Activated CD8-positive, alpha-beta memory T cell treated with anti-CD3 and anti-CD28 coated beads, Interleukin-2, amount 50 U/mL, for 4 hours (primary cell): ENCODE results near the gene NUP88.
"Not testable (repeated sequence)": the region's sequence is repeated elsewhere in the genome, so short reads cannot be mapped to it uniquely, and the experiment has no call there.

Source experiments
- DNase-seq: peaks from one replicate; pipeline ENCODE4 v3.0.0-alpha.2; 2020

NUP88 gene

DNA sequence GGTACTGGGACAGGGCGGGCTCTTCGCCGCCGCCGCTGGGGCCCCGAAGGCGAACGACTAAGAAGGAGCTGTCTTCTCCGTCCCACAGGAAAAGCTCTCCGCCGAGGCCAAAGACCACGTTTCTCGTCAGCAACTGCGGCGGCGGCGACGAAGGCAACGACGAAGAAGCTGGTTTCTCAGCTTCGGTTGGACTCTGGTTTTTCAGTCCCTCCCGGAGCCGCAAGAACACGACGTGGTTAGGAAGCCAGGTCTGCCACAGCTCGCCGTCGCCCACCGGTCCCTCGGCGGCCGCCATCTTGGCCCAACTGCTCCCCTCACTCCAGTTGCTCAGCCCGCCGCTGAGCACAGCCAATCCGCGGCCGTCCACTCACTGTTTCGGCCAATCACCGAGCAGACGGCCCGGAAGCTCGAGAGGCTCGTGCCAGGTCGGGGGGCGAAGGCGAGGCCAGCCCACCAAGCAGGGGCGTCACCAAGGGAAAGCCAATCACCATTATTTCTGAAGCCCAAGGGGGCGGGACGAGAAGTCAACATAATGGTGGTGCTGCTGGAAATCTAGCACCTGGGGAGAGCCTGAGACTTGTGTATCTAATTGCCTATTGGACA, at the start of gene NUP88:
Gene NUP88 (minus strand): TSS at position 307 of the 603 bp plus-strand sequence. CDS start 12 bp downstream, at position 295.
- peak; percentile 94 for DNase-seq

- DNase-seq = peak; percentile 39
Measured at GRCh38 chr17:5468075-5468473, 48.6 kb upstream of the NUP88 start.

DNA sequence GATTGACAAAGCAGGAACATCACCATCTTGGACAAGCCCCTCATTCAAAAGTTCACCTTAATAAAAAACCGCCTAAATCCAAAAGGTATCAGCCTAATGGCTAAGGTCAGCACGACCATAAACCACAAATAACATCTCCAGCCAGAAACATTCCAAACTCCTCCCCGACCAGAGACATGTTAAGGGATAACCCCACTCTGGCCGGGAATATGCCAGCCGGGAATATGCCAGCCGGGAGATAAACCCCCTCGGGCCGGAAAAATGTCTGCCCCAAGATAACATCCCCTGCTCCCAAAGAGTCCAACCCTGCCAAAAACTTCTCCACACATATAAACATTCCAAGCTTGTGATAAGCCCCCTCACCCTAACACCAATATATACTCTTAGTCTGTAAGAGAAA, 48.0 kb upstream of the NUP88 start:
- no peak for DNase-seq

DNA sequence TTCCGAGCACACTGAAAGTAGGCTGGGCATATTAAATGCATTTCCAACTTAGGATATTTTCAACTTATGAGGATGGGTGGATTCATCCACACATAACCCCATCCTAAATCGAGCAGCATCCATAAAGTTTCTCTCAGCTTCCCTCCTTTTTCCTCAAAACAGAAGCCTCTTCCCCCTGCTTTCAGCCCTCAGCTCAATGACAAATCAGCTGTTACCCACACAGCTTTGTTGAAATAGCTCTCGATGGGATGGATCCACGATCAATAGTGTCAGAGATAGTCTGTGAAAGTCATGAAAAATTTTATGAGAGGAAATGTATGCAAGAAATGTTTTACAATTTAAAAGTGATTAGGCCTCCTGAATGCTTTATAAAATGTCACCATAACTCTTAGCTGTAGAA, 46.8 kb upstream of the NUP88 start:
- no peak for DNase-seq

DNA sequence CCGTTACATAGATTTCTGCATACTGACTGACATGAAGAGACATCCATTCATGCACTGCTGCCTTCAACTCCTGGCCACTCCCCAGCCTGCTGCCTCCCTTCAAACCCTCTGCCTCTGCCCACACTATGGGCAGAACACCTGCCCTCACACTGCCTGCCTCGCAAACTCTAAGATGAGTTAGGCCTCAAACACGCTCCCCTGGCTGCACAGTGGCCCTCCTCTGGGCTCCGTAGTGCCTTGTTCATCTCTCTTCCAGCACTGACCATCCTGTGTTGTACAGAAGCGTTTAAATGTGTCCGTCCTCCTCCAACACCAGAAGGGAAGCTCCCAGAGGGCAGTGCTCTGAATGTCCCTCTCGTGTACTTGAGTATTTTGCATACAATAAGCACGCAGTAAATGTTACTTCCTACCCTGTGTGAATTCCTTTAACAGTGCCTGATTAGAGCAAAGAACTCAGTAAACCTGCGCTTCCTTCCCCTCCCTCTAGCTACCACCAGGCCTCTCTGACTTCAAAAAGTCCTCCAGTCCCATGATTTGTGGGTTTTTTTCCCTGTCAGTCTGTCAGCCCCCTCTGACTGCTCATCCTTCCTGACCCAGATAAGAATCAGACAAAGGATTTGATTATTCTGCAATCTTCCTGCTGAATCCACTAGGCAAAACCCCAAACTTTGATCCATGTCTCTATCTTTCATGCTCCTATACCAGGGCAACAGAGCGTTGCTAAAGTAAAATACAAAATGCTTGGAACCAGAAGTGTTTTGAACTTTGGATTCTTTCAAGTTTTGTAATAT, 45.5 kb upstream of the NUP88 start:
- no peak for DNase-seq

DNA sequence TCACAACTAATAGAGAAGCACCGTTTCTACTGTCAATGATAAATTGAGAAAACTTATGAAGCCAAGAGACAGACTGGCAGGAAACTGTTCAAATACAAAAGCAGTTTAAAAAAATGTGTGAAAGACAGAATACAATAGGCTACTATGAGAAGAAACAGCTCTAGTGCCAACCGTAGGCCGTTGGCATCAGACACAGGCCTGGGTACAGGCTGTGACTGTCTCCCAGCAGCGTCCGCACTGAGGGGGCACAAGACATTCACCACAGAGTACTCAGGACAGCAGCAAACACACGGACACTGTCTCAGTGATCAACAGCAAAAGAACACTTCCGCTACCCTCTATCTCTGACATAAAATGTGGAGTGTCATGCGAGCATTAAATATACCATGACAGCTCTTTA, 27.3 kb upstream of the NUP88 start:
- DNase-seq = no peak

- no peak for DNase-seq
Measured at GRCh38 chr17:5444209-5444608, 24.7 kb upstream of the NUP88 start.

- DNase-seq = no peak
Measured at GRCh38 chr17:5443728-5444127, 24.3 kb upstream of the NUP88 start.

- DNase-seq = no peak
Measured at GRCh38 chr17:5439446-5439764, 19.9 kb upstream of the NUP88 start.

GRCh38 chr17:5438716-5439445, 19.4 kb upstream of the NUP88 start, which contains the start of gene C1QBP:
TSS of gene C1QBP (minus strand) at chr17:5439155. CDS start at chr17:5439073, 82 bp downstream.
- peak; percentile 93 for DNase-seq

DNA sequence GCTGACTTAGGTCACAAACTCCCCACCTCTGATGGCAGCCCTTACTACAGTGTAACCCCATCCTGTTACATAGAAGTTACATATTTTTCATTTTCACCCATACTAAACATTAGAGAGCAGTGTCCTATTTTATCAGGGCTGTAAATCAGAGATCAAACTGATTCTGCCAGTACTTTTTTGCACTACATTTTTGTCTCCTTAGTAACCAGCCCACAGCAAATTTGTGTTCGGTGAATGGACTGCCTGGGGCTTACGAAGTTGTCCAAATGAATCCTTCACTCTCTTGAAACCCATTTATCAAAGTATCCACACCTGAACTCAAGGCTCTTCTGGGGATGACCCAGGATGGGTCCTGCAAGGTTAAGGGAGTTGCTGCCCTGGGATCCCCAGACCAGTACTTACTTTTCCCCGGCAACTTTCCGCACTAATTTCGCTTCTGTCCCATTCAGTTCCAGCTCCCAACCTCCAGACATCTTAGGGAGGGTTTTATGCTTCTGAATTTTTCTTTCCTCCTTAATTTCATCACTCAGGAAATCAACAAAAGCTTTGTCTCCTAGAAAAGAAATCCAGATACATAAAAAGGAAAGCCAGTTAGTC, 18.4 kb upstream of the NUP88 start:
- DNase-seq = no peak

DNA sequence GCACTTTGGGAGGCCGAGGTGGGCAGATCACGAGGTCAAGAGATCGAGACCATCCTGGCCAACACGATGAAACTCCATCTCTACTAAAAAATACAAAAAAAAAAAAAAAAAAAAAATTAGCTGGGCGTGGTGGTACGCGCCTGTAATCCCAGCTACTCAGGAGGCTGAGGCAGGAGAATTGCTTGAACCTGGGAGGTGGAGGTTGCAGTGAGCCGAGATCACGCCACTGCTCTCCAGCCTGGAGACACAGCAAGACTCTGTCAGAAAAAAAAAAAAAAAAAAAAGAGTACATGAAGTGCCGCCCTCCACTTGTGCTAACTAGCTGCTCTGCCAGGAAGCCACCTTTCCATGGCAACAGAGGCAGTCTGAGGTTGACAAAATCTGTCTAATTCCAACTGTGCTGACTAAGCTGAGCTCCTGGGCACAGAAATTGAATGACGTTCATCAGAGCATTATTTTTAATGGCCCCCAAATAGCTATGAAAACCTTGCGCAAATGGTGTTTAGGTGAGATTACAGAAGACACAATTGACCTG, 16.4 kb upstream of the NUP88 start:
- not testable (repeated sequence) for DNase-seq

GRCh38 chr17:5434984-5435383, 15.5 kb upstream of the NUP88 start:
- no peak for DNase-seq

- no peak for DNase-seq
Measured at GRCh38 chr17:5431949-5432556, 12.6 kb upstream of the NUP88 start.

GRCh38 chr17:5431234-5431633, 11.8 kb upstream of the NUP88 start:
- not testable (repeated sequence) for DNase-seq

- no peak for DNase-seq
Measured at GRCh38 chr17:5430413-5430999, 11.0 kb upstream of the NUP88 start.

DNA sequence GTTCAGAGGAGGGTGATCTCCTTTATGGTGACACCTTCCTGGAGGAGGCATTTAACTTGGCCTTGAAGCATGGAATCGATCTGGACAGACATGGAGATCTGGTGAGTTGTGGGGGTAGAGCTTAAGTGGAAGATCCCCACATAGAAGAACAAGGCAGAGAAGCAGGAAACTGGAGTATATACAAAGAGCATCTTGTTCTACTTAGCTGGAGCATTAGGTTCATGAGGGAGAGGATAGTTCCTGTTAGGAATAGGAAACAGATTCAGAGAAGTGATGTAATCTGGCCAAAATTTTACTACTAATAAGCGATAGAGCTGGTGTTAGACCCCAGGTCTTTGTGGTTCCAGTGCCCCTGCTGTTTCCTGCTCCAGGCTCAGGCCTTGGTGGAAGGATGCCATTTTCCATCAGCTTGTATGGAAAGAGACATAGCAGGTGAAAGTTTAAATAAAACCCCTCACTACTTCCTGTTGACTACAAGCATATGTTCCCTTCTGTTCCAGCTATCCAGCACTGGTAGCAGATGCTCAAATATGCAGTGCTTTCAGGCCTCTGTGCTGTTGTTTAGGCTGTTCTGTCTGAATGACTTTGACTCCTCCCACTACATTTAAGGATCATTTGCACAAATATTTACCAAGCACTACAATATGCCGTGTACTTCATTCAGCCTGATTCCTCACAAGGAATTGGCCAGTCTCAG, 9.9 kb upstream of the NUP88 start:
- DNase-seq = no peak

DNA sequence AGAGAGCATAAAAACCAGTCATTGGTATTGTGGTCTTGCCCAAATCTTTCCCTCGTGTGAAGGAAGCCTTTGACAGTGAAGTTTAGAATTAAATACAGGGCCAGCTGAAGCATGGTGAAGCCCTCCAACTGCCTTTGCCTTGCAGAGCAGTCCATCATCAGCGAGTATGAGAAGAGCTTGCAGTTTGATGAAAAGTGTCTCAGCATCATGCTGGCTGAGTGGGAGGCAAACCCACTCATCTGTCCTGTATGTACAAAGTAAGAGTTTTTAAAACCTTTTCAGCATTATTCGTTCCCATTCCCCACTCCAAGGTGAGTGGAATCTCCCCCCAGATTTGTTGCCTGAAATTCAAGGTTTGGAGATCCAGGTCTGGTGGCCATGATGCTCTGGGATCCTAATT, 6.4 kb upstream of the NUP88 start:
- DNase-seq = no peak

GRCh38 chr17:5424909-5425308, 5.4 kb upstream of the NUP88 start:
- DNase-seq = no peak

GRCh38 chr17:5422505-5422904, 3.0 kb upstream of the NUP88 start:
- DNase-seq = no peak

DNA sequence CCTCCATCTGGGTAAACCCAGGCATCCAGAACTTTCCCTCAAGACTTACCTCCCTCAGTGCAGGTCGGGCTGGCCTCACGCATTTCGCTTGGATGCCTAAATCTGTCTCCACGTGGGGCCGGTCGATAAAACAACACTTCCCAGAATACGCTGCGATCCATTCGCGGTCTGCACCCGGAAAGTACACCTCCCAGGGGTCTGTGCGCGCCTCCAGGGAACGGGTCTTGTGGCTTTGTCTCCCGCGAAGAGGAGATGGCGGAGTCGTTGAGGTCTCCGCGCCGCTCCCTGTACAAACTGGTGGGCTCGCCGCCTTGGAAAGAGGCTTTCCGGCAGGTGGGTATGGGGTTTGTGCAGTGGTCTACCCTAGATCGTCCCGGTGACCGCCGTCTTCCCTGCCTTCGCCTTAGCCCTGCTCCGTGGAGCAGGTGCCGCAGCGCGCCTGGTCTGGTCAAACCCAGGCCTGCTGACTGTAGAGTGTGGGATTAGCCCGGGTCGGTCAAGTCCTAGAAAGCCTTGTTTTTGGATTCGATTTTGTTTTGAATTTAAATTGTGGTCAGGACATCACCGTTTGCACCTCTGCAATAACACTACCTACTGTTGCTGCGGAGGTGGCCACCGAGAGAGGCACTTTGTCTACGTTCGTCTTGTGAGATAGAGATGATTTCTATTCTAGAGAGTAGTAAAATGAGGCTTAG, 644 bp upstream of the NUP88 start, which contains the start of gene RPAIN:
Gene RPAIN (plus strand): TSS at position 224 of the 695 bp plus-strand sequence. CDS start 29 bp downstream, at position 253.
- peak; percentile 79 for DNase-seq
